ENCODE data around the gene CFAP99.

The CFAP99 gene

DNA sequence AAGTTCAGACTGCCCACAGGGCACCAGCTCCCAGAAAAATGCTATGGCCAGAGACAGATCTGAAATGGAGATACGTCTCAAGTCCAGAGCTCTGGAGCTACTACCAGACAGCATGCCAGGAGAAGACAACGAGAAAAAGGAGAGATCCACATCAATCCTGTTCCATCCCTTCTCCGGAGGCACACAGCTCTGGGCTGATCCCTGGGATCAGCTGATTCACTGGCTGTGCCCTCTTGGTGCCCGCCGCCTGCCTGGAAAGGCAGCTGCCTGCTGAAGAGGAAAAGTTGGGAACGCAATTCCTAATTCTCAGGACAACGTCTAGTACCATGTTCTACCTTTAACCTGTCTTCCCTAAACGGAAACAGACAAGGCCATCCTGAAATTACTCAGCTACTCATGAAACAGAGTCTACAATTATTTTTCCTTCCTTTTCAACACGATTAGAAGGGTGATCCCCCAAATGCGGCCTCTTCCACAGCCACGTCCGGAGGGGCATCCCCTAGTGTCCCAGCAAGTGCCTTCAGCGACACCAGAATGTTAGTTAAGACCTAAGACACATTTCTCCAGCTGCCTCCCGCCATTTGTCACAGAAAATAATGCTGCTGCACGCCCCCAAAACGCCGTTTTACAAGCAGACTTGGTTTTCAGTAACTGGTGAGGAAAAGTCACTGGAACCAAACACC is 2.7 kb upstream of the CFAP99 start:
- no peak for TF ChIP-seq POU6F1 (CRISPR knock-in tag; IDR thresholded peaks at IDR 0.05; ENCODE audit: borderline replicate concordance, low read depth)
- ATAC-seq, result no peak

- TF ChIP-seq ZNF70 (CRISPR knock-in tag; IDR thresholded peaks at IDR 0.05) (no peak), CSDC2 (CRISPR knock-in tag; IDR thresholded peaks at IDR 0.05) (no peak), BACH2 (CRISPR knock-in tag; IDR thresholded peaks at IDR 0.05; ENCODE audit: borderline replicate concordance) (no peak), RARB (CRISPR knock-in tag; IDR thresholded peaks at IDR 0.05) (no peak), CSRNP3 (CRISPR knock-in tag; IDR thresholded peaks at IDR 0.05) (no peak)
- no peak for ATAC-seq
Observed at GRCh38 chr4:2416564-2417225, 2.1 kb upstream of the CFAP99 start.

DNA sequence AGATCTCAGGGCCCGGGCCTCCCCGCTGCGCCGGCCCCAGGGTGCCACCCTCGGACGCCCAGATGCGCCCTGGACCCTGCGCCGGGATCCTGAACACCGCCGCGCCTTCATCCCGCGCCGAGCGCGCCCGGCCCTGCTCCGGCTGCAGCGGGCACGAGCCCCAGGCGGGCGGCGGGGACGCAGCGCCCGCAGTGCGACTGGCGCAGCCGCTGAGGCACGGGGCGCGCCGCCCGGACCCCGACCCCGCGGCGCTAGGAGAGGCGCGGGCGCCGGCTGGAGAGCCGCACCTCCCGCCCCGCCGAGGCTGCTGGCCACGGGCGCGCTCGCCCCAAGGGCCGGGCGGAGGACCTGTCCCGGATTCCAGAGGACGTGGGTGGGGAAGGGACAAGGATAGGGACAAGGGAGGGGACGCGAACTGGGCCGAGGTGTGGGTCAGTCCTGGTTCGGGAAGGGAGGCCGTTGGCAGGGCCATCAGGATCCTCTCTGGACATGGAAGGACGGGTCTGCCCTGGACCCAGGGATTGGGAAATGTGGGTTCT is 1.5 kb upstream of the CFAP99 start:
- TF ChIP-seq PPARA (CRISPR knock-in tag; IDR thresholded peaks at IDR 0.05; ENCODE audit: borderline replicate concordance) (no peak), OSR1 (CRISPR knock-in tag; IDR thresholded peaks at IDR 0.05) (no peak), ZNF8 (CRISPR knock-in tag; IDR thresholded peaks at IDR 0.05) (no peak), TOX (CRISPR knock-in tag; IDR thresholded peaks at IDR 0.05; ENCODE audit: borderline replicate concordance) (no peak), CREB5 (CRISPR knock-in tag; IDR thresholded peaks at IDR 0.05; ENCODE audit: low read depth) (no peak), ARNTL (CRISPR knock-in tag; IDR thresholded peaks at IDR 0.05; ENCODE audit: borderline replicate concordance, low read depth) (no peak), RARB (CRISPR knock-in tag; IDR thresholded peaks at IDR 0.05) (no peak), POU6F1 (CRISPR knock-in tag; IDR thresholded peaks at IDR 0.05; ENCODE audit: borderline replicate concordance, low read depth) (no peak), ESRRG (CRISPR knock-in tag; IDR thresholded peaks at IDR 0.05) (no peak), ZNF70 (CRISPR knock-in tag; IDR thresholded peaks at IDR 0.05) (no peak), ZNF565 (CRISPR knock-in tag; conservative IDR thresholded peaks at IDR 0.05; ENCODE audit: low read depth) (no peak), CSDC2 (CRISPR knock-in tag; IDR thresholded peaks at IDR 0.05) (no peak), ZFP30 (CRISPR knock-in tag; IDR thresholded peaks at IDR 0.05) (no peak), CSRNP3 (CRISPR knock-in tag; IDR thresholded peaks at IDR 0.05) (no peak), ISL1 (CRISPR knock-in tag; IDR thresholded peaks at IDR 0.05) (no peak), GLIS3 (CRISPR knock-in tag; IDR thresholded peaks at IDR 0.05) (no peak), TCF4 (CRISPR knock-in tag; IDR thresholded peaks at IDR 0.05; ENCODE audit: borderline replicate concordance) (no peak), ZFP3 (CRISPR knock-in tag; IDR thresholded peaks at IDR 0.05) (no peak), ZC3H10 (CRISPR knock-in tag; IDR thresholded peaks at IDR 0.05) (no peak), BACH2 (CRISPR knock-in tag; IDR thresholded peaks at IDR 0.05; ENCODE audit: borderline replicate concordance) (no peak)
- ATAC-seq, result no peak

Data from SK-N-SH treated with all-trans-retinoic acid at 6 μM for 48 hours (cell line).